GM19438 (cell line): ENCODE results near the gene BAMBI.
"Not testable (repeated sequence)": the region's sequence is repeated elsewhere in the genome, so short reads cannot be mapped to it uniquely, and the experiment has no call there.

ENCODE experiments used
- ATAC-seq: cut with Tn5 transposase; IDR thresholded peaks from one replicate; pipeline ENCODE4 v1.9.1; 2021; ENCODE audit warnings: low read depth; ENCODE audit not compliant: unreplicated experiment

The BAMBI gene

GRCh38 chr10:28676968-28677887 is at the start of gene BAMBI:
Gene BAMBI (plus strand): TSS chr10:28677521. CDS start chr10:28677898, 377 bp downstream.
- ATAC-seq, result peak; percentile 94

- peak; percentile 65 for ATAC-seq
These were observed 49.0 kb upstream of the BAMBI start for GRCh38 chr10:28628184-28628893.

- no peak for ATAC-seq
These were observed 45.3 kb upstream of the BAMBI start for GRCh38 chr10:28631896-28632583.

GRCh38 chr10:28632584-28632945 is 44.8 kb upstream of the BAMBI start:
- no peak for ATAC-seq

- no peak for ATAC-seq
These were observed 43.6 kb upstream of the BAMBI start for GRCh38 chr10:28633750-28634149.

GRCh38 chr10:28637346-28637745 is 40.0 kb upstream of the BAMBI start:
- ATAC-seq, result no peak

GRCh38 chr10:28638392-28638791 is 38.9 kb upstream of the BAMBI start:
- ATAC-seq, result no peak

GRCh38 chr10:28640551-28640950 is 36.8 kb upstream of the BAMBI start:
- ATAC-seq, result no peak

- no peak for ATAC-seq
These were observed 32.7 kb upstream of the BAMBI start for GRCh38 chr10:28644647-28645046.

- ATAC-seq, result no peak
These were observed 25.2 kb upstream of the BAMBI start for GRCh38 chr10:28652106-28652505.

- no peak for ATAC-seq
These were observed 24.6 kb upstream of the BAMBI start for GRCh38 chr10:28652703-28653102.

- ATAC-seq, result not testable (repeated sequence)
These were observed 18.5 kb upstream of the BAMBI start for GRCh38 chr10:28658824-28659223.

- no peak for ATAC-seq
These were observed 16.3 kb upstream of the BAMBI start for GRCh38 chr10:28661035-28661434.

- peak; percentile 69 for ATAC-seq
These were observed 13.5 kb upstream of the BAMBI start for GRCh38 chr10:28663576-28664368.

GRCh38 chr10:28664369-28664740 is 13.0 kb upstream of the BAMBI start:
- ATAC-seq, result no peak

GRCh38 chr10:28666751-28667467 is 10.4 kb upstream of the BAMBI start:
- ATAC-seq, result no peak

- no peak for ATAC-seq
These were observed 8.7 kb upstream of the BAMBI start for GRCh38 chr10:28668363-28669226.

GRCh38 chr10:28669227-28670173 is 7.8 kb upstream of the BAMBI start:
- no peak for ATAC-seq
